GM12864 (cell line): Measurements from ENCODE around the gene SH3TC1.

Source experiments
- DNase-seq: peaks from one replicate; pipeline ENCODE4 v3.0.0-alpha.2; 2011; ENCODE audit warnings: low read depth
- H3K4me3 ChIP-seq: 2 replicates; pipeline ENCODE4 v1.5.1; 2011; ENCODE audit warnings: mild to moderate bottlenecking, low read depth, low read length, control low read depth
- CTCF ChIP-seq: IDR thresholded peaks from 2 replicates; pipeline ENCODE4 v1.5.1; 2011; ENCODE audit warnings: low read depth, mild to moderate bottlenecking, moderate library complexity, low read length, control low read depth, inconsistent platforms; ENCODE audit errors: missing control alignments

SH3TC1 gene

GRCh38 chr4:8219236-8219635 is 20.1 kb downstream of the SH3TC1 start:
- no peak overlapping the region for H3K4me3 ChIP-seq
- no peak for DNase-seq
- no peak for TF ChIP-seq CTCF

GRCh38 chr4:8220661-8221450 is 21.8 kb downstream of the SH3TC1 start:
- no peak for DNase-seq
- H3K4me3 ChIP-seq: no peak overlapping the region
- no peak for TF ChIP-seq CTCF

GRCh38 chr4:8221476-8221875 is 22.4 kb downstream of the SH3TC1 start:
- DNase-seq: no peak
- no peak overlapping the region for H3K4me3 ChIP-seq
- no peak for TF ChIP-seq CTCF

- no peak for TF ChIP-seq CTCF
- no peak for DNase-seq
- H3K4me3 ChIP-seq: no peak overlapping the region
Measured at GRCh38 chr4:8221985-8222384, 22.9 kb downstream of the SH3TC1 start.

GRCh38 chr4:8222609-8223388 is 23.7 kb downstream of the SH3TC1 start:
- H3K4me3 ChIP-seq: no peak overlapping the region
- no peak for TF ChIP-seq CTCF
- DNase-seq: no peak

GRCh38 chr4:8224267-8224974 is 25.3 kb downstream of the SH3TC1 start:
- TF ChIP-seq CTCF: no peak
- no peak overlapping the region for H3K4me3 ChIP-seq
- no peak for DNase-seq
